D721Med (cell line): ENCODE results near the gene NDUFS1.

Experiments
- DNase-seq: peaks from one replicate; pipeline ENCODE4 v3.0.0; 2011; ENCODE audit warnings: low spot score; ENCODE audit not compliant: insufficient read length
- FAIRE-seq: peaks from 2 replicates; lab custom pipeline; 2011; peaks lifted over from hg19 to GRCh38; lab: Jason Lieb, UNC
- TF ChIP-seq, protein P1 (sequence below): IDR thresholded peaks from 2 replicates; pipeline ENCODE4 v1.5.1; 2012; ENCODE audit warnings: mild to moderate bottlenecking, control low read depth; ENCODE audit not compliant: insufficient read depth; ENCODE audit errors: missing control alignments

NDUFS1 gene

DNA sequence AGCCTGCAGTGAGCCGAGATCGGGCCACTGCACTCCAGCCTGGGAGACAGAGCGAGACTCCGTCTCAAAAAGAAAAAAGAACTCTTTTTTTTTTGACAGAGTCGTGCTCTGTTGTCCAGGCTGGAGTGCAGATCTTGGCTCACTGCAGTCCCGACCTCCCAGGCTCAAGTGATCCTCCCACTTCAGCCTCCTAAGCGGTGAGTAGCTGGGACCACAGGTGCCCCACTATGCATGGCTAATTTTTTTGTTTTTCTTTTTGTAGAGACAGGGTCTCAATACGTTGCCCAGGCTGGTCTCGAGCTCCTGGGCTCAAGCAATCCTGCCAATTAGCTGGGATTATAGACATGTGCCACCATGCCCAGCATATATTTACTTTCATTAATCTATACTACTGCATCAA lies 60.8 kb downstream of the NDUFS1 start:
- DNase-seq (no peak), FAIRE-seq (no peak)
- TF ChIP-seq, protein P1, sequence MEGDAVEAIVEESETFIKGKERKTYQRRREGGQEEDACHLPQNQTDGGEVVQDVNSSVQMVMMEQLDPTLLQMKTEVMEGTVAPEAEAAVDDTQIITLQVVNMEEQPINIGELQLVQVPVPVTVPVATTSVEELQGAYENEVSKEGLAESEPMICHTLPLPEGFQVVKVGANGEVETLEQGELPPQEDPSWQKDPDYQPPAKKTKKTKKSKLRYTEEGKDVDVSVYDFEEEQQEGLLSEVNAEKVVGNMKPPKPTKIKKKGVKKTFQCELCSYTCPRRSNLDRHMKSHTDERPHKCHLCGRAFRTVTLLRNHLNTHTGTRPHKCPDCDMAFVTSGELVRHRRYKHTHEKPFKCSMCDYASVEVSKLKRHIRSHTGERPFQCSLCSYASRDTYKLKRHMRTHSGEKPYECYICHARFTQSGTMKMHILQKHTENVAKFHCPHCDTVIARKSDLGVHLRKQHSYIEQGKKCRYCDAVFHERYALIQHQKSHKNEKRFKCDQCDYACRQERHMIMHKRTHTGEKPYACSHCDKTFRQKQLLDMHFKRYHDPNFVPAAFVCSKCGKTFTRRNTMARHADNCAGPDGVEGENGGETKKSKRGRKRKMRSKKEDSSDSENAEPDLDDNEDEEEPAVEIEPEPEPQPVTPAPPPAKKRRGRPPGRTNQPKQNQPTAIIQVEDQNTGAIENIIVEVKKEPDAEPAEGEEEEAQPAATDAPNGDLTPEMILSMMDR = no peak

DNA sequence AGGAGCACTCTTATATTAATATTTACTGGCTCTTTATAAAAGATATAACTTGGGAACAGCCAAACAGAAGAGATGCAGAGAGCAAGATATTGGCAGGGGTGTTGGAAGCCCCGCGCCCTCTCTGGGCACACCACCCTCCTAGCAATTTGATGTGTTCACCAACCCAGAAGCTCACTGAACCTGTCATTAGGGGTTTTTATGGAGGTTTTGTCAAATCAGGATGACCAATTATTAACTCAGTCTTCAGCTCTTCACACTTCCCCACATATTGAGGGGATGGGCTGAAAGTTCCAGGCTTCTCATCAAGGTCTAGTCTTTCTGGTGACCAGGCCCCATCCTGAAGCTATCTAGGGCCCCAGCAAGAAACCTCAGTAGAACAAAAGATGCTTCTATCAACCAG lies 62.4 kb downstream of the NDUFS1 start:
- FAIRE-seq = no peak

DNA sequence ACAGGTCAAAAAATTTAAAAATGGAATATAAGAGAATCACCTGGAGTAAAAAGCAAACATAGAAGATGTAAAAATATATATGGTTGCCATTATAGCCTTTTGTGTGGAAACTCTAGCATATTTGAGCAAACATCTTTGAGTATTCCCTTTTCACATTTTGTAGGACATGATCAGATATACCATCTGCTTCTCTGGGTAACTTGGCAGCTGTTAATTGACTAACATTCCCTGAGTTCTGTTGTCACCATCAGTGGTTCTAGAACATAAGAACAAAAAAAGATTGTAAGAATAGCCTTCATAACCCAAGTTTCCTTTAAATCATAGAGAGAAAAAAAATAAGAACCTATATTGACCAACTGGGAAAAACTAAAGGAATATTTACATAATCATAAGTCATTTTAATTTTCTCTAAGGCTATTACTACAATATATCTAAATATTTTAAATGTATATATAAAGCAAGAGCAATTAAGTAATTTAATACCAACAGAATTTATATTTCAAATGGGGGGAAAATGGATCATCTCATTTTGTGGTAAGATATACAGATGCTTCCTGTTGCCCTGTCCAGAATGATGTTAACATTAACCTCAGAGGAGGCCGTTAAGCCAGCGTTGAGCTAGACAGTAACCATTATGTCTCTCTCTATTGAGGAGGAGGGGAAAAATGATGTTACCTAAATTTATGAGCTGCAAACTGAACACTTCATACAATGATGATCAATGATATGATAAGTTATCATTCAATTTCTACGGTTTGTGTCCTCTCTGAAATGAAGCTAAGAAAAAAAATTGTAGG lies 63.5 kb downstream of the NDUFS1 start:
- DNase-seq (no peak), FAIRE-seq (no peak)
- TF ChIP-seq, protein P1 = no peak

More for the DNA sequence above, 62.4 kb downstream of the NDUFS1 start:
- no peak for DNase-seq
- TF ChIP-seq, protein P1 = no peak

DNA sequence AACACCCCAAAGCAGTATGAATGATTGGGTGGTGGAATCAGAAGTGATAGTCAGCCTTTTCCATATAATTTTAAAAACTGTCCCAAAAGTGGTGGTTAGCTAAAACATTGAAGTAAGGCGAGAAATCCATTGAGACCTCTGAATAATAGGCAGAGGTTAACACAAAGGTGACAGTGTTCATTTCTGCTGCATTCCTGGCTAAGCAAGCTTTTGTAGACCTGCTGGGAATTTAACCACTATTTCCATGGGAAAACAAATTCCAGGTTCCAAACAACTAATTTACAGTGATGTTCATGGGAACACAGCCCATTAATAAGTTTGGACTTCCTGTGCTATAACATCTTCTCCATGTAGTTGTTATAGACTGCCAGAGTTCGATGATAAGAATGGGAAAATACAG lies 66.9 kb downstream of the NDUFS1 start:
- no peak for FAIRE-seq
- TF ChIP-seq, protein P1 = no peak
- DNase-seq = no peak

DNA sequence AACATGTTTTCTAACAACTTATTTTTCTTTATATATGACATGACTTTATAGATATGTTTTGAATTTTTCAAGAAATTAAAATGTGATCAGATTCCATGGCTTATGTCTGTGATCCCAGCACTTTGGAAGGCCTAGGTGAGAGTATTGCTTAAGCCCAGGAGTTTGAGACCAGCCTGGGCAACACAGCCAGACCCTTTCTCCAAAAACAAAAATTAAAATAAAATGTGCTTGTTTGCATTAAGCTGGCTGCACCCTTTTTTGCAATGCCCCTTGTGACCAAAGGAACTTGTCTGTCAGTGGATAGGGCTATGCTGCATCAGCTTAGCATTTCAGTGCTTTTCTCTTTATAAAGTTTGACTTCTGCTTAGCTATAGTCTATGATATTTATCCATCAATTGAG lies 71.0 kb downstream of the NDUFS1 start:
- DNase-seq = no peak
- TF ChIP-seq, protein P1 = no peak
- no peak for FAIRE-seq

DNA sequence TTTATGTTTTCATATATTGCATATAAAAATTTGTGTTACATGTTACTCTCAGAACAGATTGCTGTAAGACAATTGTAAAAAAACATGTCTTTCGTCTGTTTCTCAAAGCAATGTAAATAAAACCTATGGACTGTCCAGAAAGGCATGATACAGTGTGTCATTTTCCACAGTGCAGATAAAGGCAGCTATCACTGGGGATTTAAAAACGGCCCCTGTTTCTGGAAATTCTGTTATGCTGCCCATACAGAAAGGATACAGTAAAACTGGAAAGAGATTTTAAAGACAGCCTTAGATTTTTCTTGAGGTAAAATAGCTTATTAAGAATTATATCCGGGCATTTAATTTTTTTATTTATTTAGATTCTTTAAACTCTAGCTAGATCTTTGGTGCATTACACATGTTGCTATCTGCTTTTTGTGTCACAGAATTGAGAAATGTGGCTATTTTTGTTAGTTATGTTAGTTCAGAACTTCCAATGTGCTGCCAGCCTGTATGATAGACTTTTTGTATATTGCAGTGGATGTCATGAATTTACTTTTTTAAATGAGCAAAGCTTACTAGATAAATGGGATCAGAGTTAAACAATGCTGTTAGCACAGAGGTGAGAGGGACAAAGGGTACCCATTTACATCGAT lies 72.4 kb downstream of the NDUFS1 start:
- FAIRE-seq = peak; percentile 6
- TF ChIP-seq, protein P1 = no peak
- DNase-seq = no peak
